Naive thymus-derived CD4-positive, alpha-beta T cell (primary cell): Measurements from ENCODE around the gene ZMYND8. TPM values are rescaled to one million over a fixed set of nuclear protein-coding genes. Genes with fewer than 3 reads are reported as not detected.
"Not testable (repeated sequence)": the region's sequence is repeated elsewhere in the genome, so short reads cannot be mapped to it uniquely, and the experiment has no call there.

Experiments
- ATAC-seq: fragments of 150-1000 bp; cut with Tn5 transposase; 2 replicates; pipeline ENCODE4 v1.10.0; 2021; ENCODE audit warnings: mild to moderate bottlenecking, moderate library complexity
- CTCF ChIA-PET: fragments of 350-600 bp; sonication (Branson Sonifier 250); formaldehyde crosslinking; loops from one replicate; lab custom pipeline; 2021; ENCODE audit warnings: antibody characterized with exemption; lab: Charles Lee
- POLR2A ChIA-PET: fragments of 350-600 bp; sonication (Branson Sonifier 250); formaldehyde crosslinking; loops from one replicate; lab custom pipeline; 2021; ENCODE audit warnings: antibody characterized with exemption, inconsistent platforms; lab: Charles Lee
- DNase-seq, 9 donors: peaks; one replicate each; pipeline versions ENCODE4 v3.0.0 to v3.0.0-alpha.2; 2020 to 2022; ENCODE audit warnings: mixed read lengths in 1 of 9
- H3K27ac ChIP-seq: one replicate; pipeline ENCODE4 v1.7.0; 2013; ENCODE audit warnings: mild to moderate bottlenecking, low read depth, low read length, moderate library complexity
- H3K27me3 ChIP-seq, 2 donors: one replicate each; pipeline ENCODE4 v1.7.0; 2013; ENCODE audit warnings: low read length in 2 of 2, mild to moderate bottlenecking in 2 of 2, moderate library complexity in 2 of 2; ENCODE audit not compliant: control insufficient read depth in 2 of 2, insufficient read depth in 2 of 2
- H3K36me3 ChIP-seq, 3 experiments: 1 replicate in 2 of 3; 2 replicates in 1 of 3; pipeline ENCODE4 v1.7.0; 2013; ENCODE audit warnings: low read length in 3 of 3, mild to moderate bottlenecking in 3 of 3, moderate library complexity in 1 of 3; ENCODE audit not compliant: insufficient read depth in 3 of 3, control insufficient read depth in 2 of 3
- H3K4me1 ChIP-seq, 2 donors: one replicate each; pipeline ENCODE4 v1.7.0; 2013; ENCODE audit warnings: low read length in 2 of 2, mild to moderate bottlenecking in 2 of 2, moderate library complexity in 1 of 2; ENCODE audit not compliant: control insufficient read depth in 2 of 2, insufficient read depth in 2 of 2
- H3K4me3 ChIP-seq: 2 replicates; pipeline ENCODE4 v1.7.0; 2013; ENCODE audit warnings: mild to moderate bottlenecking, low read length
- H3K9me3 ChIP-seq, 3 experiments: 1 replicate in 2 of 3; 2 replicates in 1 of 3; pipeline ENCODE4 v1.7.0; 2013; ENCODE audit warnings: low read length in 3 of 3; ENCODE audit not compliant: control insufficient read depth in 2 of 3
- H3K27ac Mint-ChIP-seq, 9 donors: one replicate each; pipeline ENCODE4 v1.8.0; 2020 to 2022; ENCODE audit warnings: mixed read lengths in 9 of 9, mild to moderate bottlenecking in 8 of 9, moderate library complexity in 5 of 9, inconsistent platforms in 2 of 9
- H3K27me3 Mint-ChIP-seq, 5 donors: one replicate each; pipeline ENCODE4 v1.8.0; 2021 to 2022; ENCODE audit warnings: mixed read lengths in 5 of 5, mild to moderate bottlenecking in 1 of 5
- H3K36me3 Mint-ChIP-seq, 5 donors: one replicate each; pipeline ENCODE4 v1.8.0; 2020 to 2022; ENCODE audit warnings: mixed read lengths in 5 of 5, mild to moderate bottlenecking in 3 of 5, inconsistent platforms in 1 of 5
- H3K4me1 Mint-ChIP-seq, 7 donors: one replicate each; pipeline ENCODE4 v1.8.0; 2020 to 2022; ENCODE audit warnings: mixed read lengths in 7 of 7, mild to moderate bottlenecking in 3 of 7, inconsistent platforms in 1 of 7
- H3K4me3 Mint-ChIP-seq, 10 donors: one replicate each; pipeline ENCODE4 v1.8.0; 2020 to 2022; ENCODE audit warnings: mild to moderate bottlenecking in 10 of 10, mixed read lengths in 10 of 10, moderate library complexity in 6 of 10, inconsistent platforms in 2 of 10
- H3K9me3 Mint-ChIP-seq, 11 donors: one replicate each; pipeline ENCODE4 v1.8.0; 2020 to 2022; ENCODE audit warnings: mixed read lengths in 11 of 11, mild to moderate bottlenecking in 4 of 11, inconsistent platforms in 1 of 11, moderate library complexity in 1 of 11
- intact Hi-C, 2 donors: fragments of 100-400 bp; cut with micrococcal nuclease; formaldehyde crosslinking; loops; one replicate each; pipeline ENCODE4 v1.15.1; 2023
- polyA plus RNA-seq, 2 donors: library from polyadenylated mRNA; unstranded; fragments of 300-500 nt; fragmentation: Illumina TruSeq; gene quantifications; one replicate each; pipeline ENCODE4 v1.2.3, GENCODE V29; 2021
- total RNA-seq, 6 experiments: library from RNA in 5 of 6; stranded (reverse) in 5 of 6; gene quantifications; 1 replicate in 5 of 6; 2 replicates in 1 of 6; pipeline ENCODE4 v1.2.3 and lab custom pipeline; 2021 to 2026

Gene ZMYND8
- total and polyA plus RNA-seq, 7 experiments from 2014 or later, result 12.7 to 83.0 (median 63.7) TPM

DNA sequence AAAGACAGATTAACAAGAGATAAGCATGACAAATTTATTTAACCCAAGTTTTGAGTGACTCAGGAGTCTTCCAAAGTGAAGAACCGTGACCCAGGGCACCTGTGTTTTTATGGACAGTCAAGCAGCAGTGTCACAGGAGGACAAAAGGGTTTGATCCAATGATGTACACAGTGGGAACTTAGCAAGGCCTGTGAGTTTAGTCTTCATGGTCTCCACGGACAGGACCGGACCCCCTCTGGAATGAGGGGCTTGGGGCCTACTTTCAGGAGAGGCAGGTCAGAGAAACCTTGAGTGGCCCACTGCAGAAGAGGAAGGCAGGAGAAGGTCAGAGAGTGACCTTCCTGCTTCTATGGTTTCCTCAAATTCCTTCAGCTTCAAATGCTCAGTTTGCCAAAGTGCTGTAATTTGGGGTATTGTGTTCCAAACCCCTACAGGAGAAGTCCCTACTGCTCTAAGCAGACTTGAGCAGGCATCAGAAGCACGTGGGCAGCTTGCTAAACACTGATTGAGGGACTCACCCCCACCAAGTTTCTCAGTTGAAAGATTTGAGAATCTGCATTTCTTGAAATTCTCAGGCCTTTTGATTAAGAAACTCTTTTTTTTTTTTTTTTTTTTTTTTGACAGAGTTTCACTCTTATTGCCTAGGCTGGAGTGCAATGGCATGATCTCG lies 26.4 kb upstream of the ZMYND8 start:
- Mint-ChIP-seq H3K9me3 (no peaks in the 10 kb centered on the region), H3K27ac (no peak overlapping the region), H3K36me3 (no peaks in the 10 kb centered on the region), H3K27me3 (no peaks in the 10 kb centered on the region), H3K4me3 (no peak overlapping the region), H3K4me1 (peaks cover 0 to 32% (median 10%) of the 10 kb centered on the region in 7 donors)
- no peak overlapping the region for H3K27ac ChIP-seq
- ChIA-PET POLR2A (interaction anchor here (0.6 to 2.2 kb wide), 5 partner anchors 31 to 109 kb away, joined by 3 to 16 read pairs (median 3); no protein-coding TSS in a partner anchor), CTCF (interaction anchor here (0.6 to 8.2 kb wide), 29 partner anchors 11 to 258 kb away, joined by 3 to 305 read pairs (median 7); partner anchors contain the start of gene ZMYND8)
- H3K4me1 ChIP-seq, result peaks cover 0 to 6% of the 10 kb centered on the region in 2 donors
- ATAC-seq (no peak), DNase-seq (no peak)
- no peaks in the 10 kb centered on the region for H3K36me3 ChIP-seq
- H3K27me3 ChIP-seq, result no peaks in the 10 kb centered on the region
- intact Hi-C loops, result loop anchor here in 1 of 2 donors (10.0 kb wide), 1 partner anchor 628 kb away; no protein-coding TSS in a partner anchor
- no peaks in the 10 kb centered on the region for H3K9me3 ChIP-seq
- H3K4me3 ChIP-seq, result no peak overlapping the region

- no peaks in the 10 kb centered on the region for H3K36me3 Mint-ChIP-seq
- Histone ChIP-seq H3K36me3 (no peaks in the 10 kb centered on the region), H3K4me3 (no peak overlapping the region), H3K9me3 (no peaks in the 10 kb centered on the region), H3K4me1 (peaks cover 0 to 6% of the 10 kb centered on the region in 2 donors), H3K27ac (no peak overlapping the region), H3K27me3 (peaks cover 0 to 2% of the 10 kb centered on the region in 2 donors)
- H3K4me3 Mint-ChIP-seq, result peak overlapping the region in 1 of 10 donors; percentile 56
- DNase-seq, result peak in 3 of 9 donors; percentile 11 to 34 (median 21)
- CTCF ChIA-PET, result interaction anchor here (0.7 to 8.2 kb wide), 4 partner anchors 26 to 1233 kb away, joined by 3 to 305 read pairs (median 4); no protein-coding TSS in a partner anchor
- no peaks in the 10 kb centered on the region for H3K27me3 Mint-ChIP-seq
- no peaks in the 10 kb centered on the region for H3K9me3 Mint-ChIP-seq
- POLR2A ChIA-PET, result interaction anchor here (0.6 to 1.3 kb wide), 3 partner anchors 25 to 168 kb away, joined by 3 to 4 read pairs (median 3); no protein-coding TSS in a partner anchor
- no peak for ATAC-seq
- H3K27ac Mint-ChIP-seq, result peak overlapping the region in 1 of 9 donors; percentile 82
- intact Hi-C loops, result loop anchor here (2.0 to 10.0 kb wide), 2 partner anchors 30 to 626 kb away; no protein-coding TSS in a partner anchor
- peaks cover 0 to 33% (median 10%) of the 10 kb centered on the region in 7 donors for H3K4me1 Mint-ChIP-seq
Measured at GRCh38 chr20:47380481-47380880, 24.0 kb upstream of the ZMYND8 start.

- ChIA-PET CTCF (interaction anchor here (0.6 to 8.2 kb wide), 2 partner anchors 64 to 107 kb away, joined by 4 to 305 read pairs; no protein-coding TSS in a partner anchor), POLR2A (interaction anchor here (0.6 to 1.3 kb wide), 2 partner anchors 106 to 224 kb away, joined by 3 to 4 read pairs; no protein-coding TSS in a partner anchor)
- intact Hi-C loops, result loop anchor here (2.0 to 10.0 kb wide), 2 partner anchors 29 to 625 kb away; no protein-coding TSS in a partner anchor
- Mint-ChIP-seq H3K4me3 (peak overlapping the region in 1 of 10 donors; percentile 11), H3K27ac (peak overlapping the region in 2 of 9 donors; percentile 52 to 73), H3K9me3 (no peaks in the 10 kb centered on the region), H3K27me3 (no peaks in the 10 kb centered on the region), H3K4me1 (peaks cover 0 to 33% (median 10%) of the 10 kb centered on the region in 7 donors), H3K36me3 (no peaks in the 10 kb centered on the region)
- Histone ChIP-seq H3K4me3 (no peak overlapping the region), H3K4me1 (peaks cover 0 to 6% of the 10 kb centered on the region in 2 donors), H3K27me3 (peaks cover 0 to 2% of the 10 kb centered on the region in 2 donors), H3K27ac (no peak overlapping the region), H3K9me3 (no peaks in the 10 kb centered on the region), H3K36me3 (no peaks in the 10 kb centered on the region)
- DNase-seq (no peak), ATAC-seq (no peak)
Measured at GRCh38 chr20:47379433-47380150, 23.1 kb upstream of the ZMYND8 start.

GRCh38 chr20:47377122-47377722 lies 20.7 kb upstream of the ZMYND8 start:
- H3K9me3 ChIP-seq, result no peaks in the 10 kb centered on the region
- no peak overlapping the region for H3K4me3 ChIP-seq
- Mint-ChIP-seq H3K9me3 (peaks cover 0 to 2% (median 0%) of the 10 kb centered on the region in 11 donors), H3K4me1 (peaks cover 5 to 16% (median 8%) of the 10 kb centered on the region in 7 donors), H3K27me3 (no peaks in the 10 kb centered on the region), H3K27ac (peak overlapping the region in 1 of 9 donors; percentile 66), H3K4me3 (no peak overlapping the region), H3K36me3 (no peaks in the 10 kb centered on the region)
- ATAC-seq (no peak), DNase-seq (no peak)
- intact Hi-C loops, result no loop called here
- peaks cover 0 to 2% of the 10 kb centered on the region in 2 donors for H3K27me3 ChIP-seq
- H3K36me3 ChIP-seq, result no peaks in the 10 kb centered on the region
- no peak overlapping the region for H3K27ac ChIP-seq
- H3K4me1 ChIP-seq, result no peaks in the 10 kb centered on the region
- POLR2A ChIA-PET, result interaction anchor here (0.6 kb wide), 1 partner anchor 1546 kb away, joined by 4 read pairs; no protein-coding TSS in a partner anchor
- CTCF ChIA-PET, result interaction anchor here (0.6 kb wide), 1 partner anchor 258 kb away, joined by 3 read pairs; no protein-coding TSS in a partner anchor

DNA sequence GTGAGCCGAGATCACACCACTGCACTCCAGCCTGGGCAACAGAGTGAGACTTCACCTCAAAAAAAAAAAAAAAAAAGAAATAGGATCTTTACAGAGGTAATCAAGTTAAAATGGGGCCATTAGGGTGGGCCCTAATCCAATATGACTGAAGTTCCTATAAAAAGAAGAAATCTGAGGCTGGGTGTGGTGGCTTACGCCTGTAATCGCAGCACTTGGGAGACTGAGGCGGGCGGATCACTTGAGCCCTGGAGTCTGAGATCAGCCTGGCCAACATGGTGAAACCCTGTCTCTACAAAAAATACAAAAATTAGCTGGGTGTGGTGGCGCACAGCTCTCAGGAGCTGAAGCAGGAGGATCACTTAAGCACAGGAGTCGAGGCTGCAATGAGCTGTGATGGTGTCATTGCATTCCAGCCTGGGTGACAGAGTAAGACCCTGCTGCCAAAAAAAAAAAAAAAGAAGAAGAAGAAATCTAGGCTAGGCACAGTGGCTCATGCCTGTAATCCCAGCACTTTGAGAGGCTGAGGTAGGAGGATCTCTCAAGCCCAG lies 19.7 kb upstream of the ZMYND8 start:
- CTCF ChIA-PET, result interaction anchor here (0.7 kb wide), 1 partner anchor 147 kb away, joined by 3 read pairs; no protein-coding TSS in a partner anchor
- H3K27ac ChIP-seq, H3K4me3 ChIP-seq, H3K27me3 ChIP-seq, H3K4me1 ChIP-seq, intact Hi-C loops, H3K27me3 Mint-ChIP-seq, ATAC-seq, H3K36me3 ChIP-seq, DNase-seq, H3K9me3 ChIP-seq, POLR2A ChIA-PET, H3K27ac Mint-ChIP-seq, H3K4me3 Mint-ChIP-seq, H3K36me3 Mint-ChIP-seq, H3K9me3 Mint-ChIP-seq: not testable (repeated sequence)
- peaks cover 5 to 16% (median 8%) of the 10 kb centered on the region in 7 donors for H3K4me1 Mint-ChIP-seq

DNA sequence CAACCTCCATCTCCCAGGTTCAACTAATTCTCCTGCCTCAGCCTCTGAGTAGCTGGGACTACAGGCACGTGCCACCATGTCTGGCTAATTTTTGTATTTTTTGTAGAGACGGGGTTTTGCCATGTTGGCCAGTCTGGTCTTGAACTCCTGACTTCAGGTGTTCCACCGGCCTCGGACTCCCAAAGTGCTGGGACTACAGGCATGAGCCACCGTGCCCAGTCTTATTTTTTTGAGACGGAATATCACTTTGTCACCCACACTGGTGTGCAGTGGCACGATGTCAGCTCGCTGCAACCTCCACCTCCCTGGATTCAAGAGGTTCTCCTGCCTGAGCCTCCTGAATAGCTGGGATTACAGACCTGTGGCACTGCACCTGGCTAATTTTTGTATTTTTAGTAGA lies 17.6 kb upstream of the ZMYND8 start:
- H3K27ac Mint-ChIP-seq, DNase-seq, H3K27ac ChIP-seq, H3K4me1 ChIP-seq, ATAC-seq, H3K9me3 Mint-ChIP-seq, H3K36me3 ChIP-seq, H3K4me3 Mint-ChIP-seq, POLR2A ChIA-PET, H3K9me3 ChIP-seq, H3K4me1 Mint-ChIP-seq, H3K36me3 Mint-ChIP-seq, H3K4me3 ChIP-seq, intact Hi-C loops, H3K27me3 ChIP-seq, H3K27me3 Mint-ChIP-seq, CTCF ChIA-PET: not testable (repeated sequence)
